ENCODE data around the gene KIAA0319L.

- no peak for TF ChIP-seq PKNOX1 (IDR thresholded peaks at IDR 0.05)
- TF ChIP-seq NFRKB (IDR thresholded peaks at IDR 0.05): no peak
- no peak for TF ChIP-seq ARNT (IDR thresholded peaks at IDR 0.05)
- no peak for TF ChIP-seq L3MBTL2 (conservative IDR thresholded peaks at IDR 0.05)
- no peak for TF ChIP-seq CTBP1 (IDR thresholded peaks at IDR 0.05; ENCODE audit: borderline replicate concordance)
- TF ChIP-seq ELF4 (IDR thresholded peaks at IDR 0.05): no peak
- TF ChIP-seq SUZ12 (IDR thresholded peaks at IDR 0.05): no peak
- TF ChIP-seq FOXK2 (IDR thresholded peaks at IDR 0.05): no peak
- TF ChIP-seq BHLHE40 (IDR thresholded peaks at IDR 0.05; ENCODE audit: borderline replicate concordance): no peak
- no peak for TF ChIP-seq SP1 (IDR thresholded peaks at IDR 0.05)
- no peak for TF ChIP-seq HDGF (IDR thresholded peaks at IDR 0.05; ENCODE audit: borderline replicate concordance)
- TF ChIP-seq FOXM1 (IDR thresholded peaks at IDR 0.05; ENCODE audit: borderline replicate concordance): no peak
Observed at GRCh38 chr1:35437200-35437599, 120.0 kb downstream of the KIAA0319L start.
